NT2/D1 (cell line): ENCODE measurements around the gene ROR2.

Source experiments
- DNase-seq: peaks from one replicate; pipeline ENCODE4 v3.0.0-alpha.2; 2011; ENCODE audit warnings: low read depth, low spot score
- H3K27me3 ChIP-seq: 2 replicates; pipeline ENCODE4 v1.6.0; 2011; ENCODE audit warnings: mild to moderate bottlenecking; ENCODE audit not compliant: insufficient read length, insufficient read depth
- H3K36me3 ChIP-seq: 2 replicates; pipeline ENCODE4 v1.6.1; 2011; ENCODE audit warnings: mild to moderate bottlenecking, low read length, mixed read lengths; ENCODE audit not compliant: insufficient read depth, insufficient read length
- H3K4me1 ChIP-seq: 2 replicates; pipeline ENCODE4 v1.5.1; 2011; ENCODE audit not compliant: insufficient read depth, insufficient read length
- H3K4me3 ChIP-seq: 2 replicates; pipeline ENCODE4 v1.5.1; 2011; ENCODE audit warnings: low read depth; ENCODE audit not compliant: insufficient read length
- H3K9ac ChIP-seq: 2 replicates; pipeline ENCODE4 v1.6.0; 2011; ENCODE audit warnings: low read depth; ENCODE audit not compliant: insufficient read length
- H3K9me3 ChIP-seq: 2 replicates; pipeline ENCODE4 v1.5.1; 2011; ENCODE audit warnings: mild to moderate bottlenecking, low read length; ENCODE audit not compliant: insufficient read depth
- SUZ12 ChIP-seq: IDR thresholded peaks from 2 replicates; pipeline ENCODE4 v1.6.1; 2011; ENCODE audit not compliant: insufficient read length, insufficient read depth; ENCODE audit errors: extremely low read depth
- YY1 ChIP-seq: IDR thresholded peaks from 2 replicates; pipeline ENCODE4 v1.6.1; 2011; ENCODE audit not compliant: insufficient read length, insufficient read depth
- ZNF274 ChIP-seq: IDR thresholded peaks from 2 replicates; pipeline ENCODE4 v1.6.1; 2011; ENCODE audit warnings: mild to moderate bottlenecking, low read depth, low read length

Gene ROR2

DNA sequence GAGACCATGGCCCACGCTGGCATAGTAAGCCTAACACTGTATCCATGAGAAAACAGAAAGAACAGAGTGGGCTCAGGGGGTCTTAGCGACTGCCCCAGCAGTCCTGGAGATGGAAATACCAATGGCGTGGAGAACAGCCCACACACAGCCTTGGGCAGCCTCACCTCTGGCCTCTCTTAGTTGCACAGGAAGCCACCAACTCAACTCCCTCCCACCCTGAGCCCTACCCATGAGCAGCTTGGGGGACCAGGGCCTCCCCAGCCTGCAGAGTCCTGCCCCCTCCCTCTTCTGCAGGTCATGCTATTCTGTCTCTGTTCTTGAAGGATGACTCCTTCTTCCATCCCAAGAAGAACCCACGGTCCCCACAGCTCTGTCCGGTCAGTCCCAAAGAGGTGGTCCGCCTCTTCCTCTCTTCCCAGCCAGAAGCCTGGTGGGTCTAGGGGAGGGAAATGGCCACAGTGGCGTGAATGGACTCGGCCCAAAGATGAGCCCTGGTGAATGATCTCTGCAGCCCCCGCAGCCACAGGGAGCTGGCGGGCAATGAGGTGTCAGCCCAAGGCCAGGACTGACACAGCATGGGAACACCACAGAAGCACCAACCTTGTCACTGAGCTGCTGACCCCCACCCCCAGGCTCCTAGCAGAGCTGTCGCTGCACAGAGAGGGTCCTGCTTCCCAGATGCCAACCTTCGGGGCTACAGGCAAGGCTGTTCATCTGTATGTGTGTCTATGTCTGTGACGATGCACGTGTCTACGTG, 131.2 kb downstream of the ROR2 start:
- TF ChIP-seq SUZ12 (no peak), YY1 (no peak), ZNF274 (no peak)

DNA sequence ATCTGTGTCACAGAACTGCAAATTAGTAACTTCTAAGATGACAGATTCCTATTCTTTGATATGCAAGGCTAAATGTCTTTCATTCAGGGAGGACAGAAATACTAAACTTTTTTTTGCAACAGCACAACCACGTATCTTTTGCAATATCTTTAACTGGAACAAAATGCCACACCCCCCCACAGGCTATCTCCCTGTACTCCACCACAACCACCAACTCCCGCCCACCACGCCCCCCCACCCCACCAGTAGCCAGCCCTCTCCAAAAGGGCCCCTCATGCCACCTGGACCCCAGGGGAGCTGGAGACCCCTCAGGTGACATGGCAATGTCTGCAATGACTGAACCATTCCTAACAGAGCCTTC, 131.8 kb downstream of the ROR2 start:
- no peak for TF ChIP-seq YY1
- TF ChIP-seq SUZ12, result no peak
- TF ChIP-seq ZNF274, result no peak
- no peak for DNase-seq
- H3K9ac ChIP-seq, result peak overlapping the region; percentile 21

More for the DNA sequence above, 131.2 kb downstream of the ROR2 start:
- Histone ChIP-seq H3K9ac (no peak overlapping the region), H3K36me3 (no peaks in the 10 kb centered on the region), H3K9me3 (peaks cover 13% of the 10 kb centered on the region; the same call in 1 of the 2 replicates), H3K4me3 (no peak overlapping the region), H3K4me1 (peaks cover 6% of the 10 kb centered on the region), H3K27me3 (no peaks in the 10 kb centered on the region)
- DNase-seq, result no peak

DNA sequence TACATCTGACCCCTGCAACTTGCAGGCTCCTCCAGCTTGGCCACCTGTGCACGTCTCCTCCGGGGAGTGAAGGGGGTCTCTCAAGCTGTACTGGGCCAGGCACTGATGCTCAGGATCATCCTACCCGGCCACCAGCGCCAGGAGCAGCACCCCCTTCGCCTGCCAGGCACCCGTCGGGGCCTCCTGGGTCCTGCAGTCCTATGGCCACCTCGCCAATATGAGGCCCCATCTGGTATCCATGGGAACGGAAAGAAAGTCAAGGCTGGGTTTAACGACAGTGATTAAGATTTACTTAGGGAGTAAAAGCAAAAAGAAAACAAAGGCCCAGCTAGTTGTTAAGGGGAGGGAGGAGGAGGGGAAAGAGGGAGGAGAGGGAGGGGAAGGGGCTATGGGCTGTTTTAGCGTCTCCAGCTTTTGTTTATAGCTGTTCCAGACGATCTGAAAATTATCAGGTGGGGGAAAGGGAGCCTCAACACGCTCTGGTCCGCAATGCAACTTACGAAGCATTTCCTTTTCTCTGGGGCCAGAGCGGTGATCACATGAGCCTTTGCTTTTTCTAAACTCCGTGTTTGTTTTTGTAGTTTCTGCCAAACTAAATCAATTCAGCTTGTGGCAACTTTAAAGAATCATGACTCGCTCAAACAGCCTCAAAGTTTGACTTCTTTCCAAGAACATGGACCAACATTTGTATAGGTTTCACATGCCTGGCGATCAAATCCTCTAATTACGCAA, 132.4 kb downstream of the ROR2 start:
- Histone ChIP-seq H3K4me3 (no peak overlapping the region), H3K9ac (peak overlapping the region; percentile 21)
- TF ChIP-seq YY1 (no peak), SUZ12 (no peak), ZNF274 (no peak)

More for the DNA sequence above, 131.8 kb downstream of the ROR2 start:
- Histone ChIP-seq H3K4me1 (peaks cover 6% of the 10 kb centered on the region), H3K27me3 (no peaks in the 10 kb centered on the region), H3K4me3 (no peak overlapping the region), H3K36me3 (no peaks in the 10 kb centered on the region), H3K9me3 (peaks cover 13% of the 10 kb centered on the region; the same call in 1 of the 2 replicates)

DNA sequence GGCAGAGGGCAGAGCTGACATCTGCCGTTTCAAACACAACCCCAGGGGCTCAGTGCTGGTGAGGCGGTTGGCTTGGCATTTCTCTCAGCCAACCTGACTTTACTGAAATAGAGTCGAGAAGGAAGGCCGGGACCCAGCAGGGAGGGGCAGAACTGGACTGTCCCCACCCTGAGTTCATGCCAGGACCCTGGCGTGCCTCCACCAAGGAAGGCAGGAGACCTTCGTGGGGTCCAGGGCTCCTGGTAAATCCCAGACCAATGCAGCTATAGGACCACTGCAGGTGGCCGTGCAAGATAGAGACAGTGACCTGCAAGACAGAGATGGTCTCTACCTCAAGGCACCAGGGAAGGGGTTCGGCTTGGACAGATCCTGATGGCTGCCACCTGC, 132.9 kb downstream of the ROR2 start:
- Histone ChIP-seq H3K36me3 (no peaks in the 10 kb centered on the region), H3K27me3 (no peaks in the 10 kb centered on the region), H3K4me1 (peaks cover 6% of the 10 kb centered on the region), H3K4me3 (no peak overlapping the region), H3K9ac (no peak overlapping the region), H3K9me3 (peaks cover 6% of the 10 kb centered on the region; the same call in 1 of the 2 replicates)
- no peak for DNase-seq
- no peak for TF ChIP-seq YY1
- TF ChIP-seq SUZ12, result no peak
- TF ChIP-seq ZNF274, result no peak

More for the DNA sequence above, 132.4 kb downstream of the ROR2 start:
- peak; percentile 40 for DNase-seq
- Histone ChIP-seq H3K4me1 (peaks cover 6% of the 10 kb centered on the region), H3K9me3 (peaks cover 12% of the 10 kb centered on the region; the same call in 1 of the 2 replicates), H3K27me3 (no peaks in the 10 kb centered on the region), H3K36me3 (no peaks in the 10 kb centered on the region)

DNA sequence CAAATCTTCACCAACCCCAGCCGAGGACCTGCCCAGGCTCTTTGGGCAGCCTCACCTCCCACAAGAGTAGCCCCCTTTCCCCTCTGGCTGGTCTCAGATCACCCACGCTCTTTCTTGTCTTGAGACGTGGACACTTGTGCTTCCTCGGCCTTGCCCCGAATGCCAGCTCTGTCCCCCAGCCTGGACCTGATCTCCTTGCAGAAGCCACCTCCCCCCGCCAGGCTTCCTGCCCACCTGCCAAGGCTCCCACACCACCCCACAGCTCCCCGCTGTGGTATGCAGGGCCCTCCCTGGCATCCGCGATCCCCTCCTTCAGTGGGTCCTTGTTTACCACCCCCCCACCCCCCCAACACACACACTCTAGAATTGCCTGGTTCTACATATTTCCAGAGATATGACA, 133.7 kb downstream of the ROR2 start:
- H3K9me3 ChIP-seq, result no peaks in the 10 kb centered on the region
- H3K9ac ChIP-seq, result no peak overlapping the region
- peaks cover 6% of the 10 kb centered on the region for H3K4me1 ChIP-seq
- no peak overlapping the region for H3K4me3 ChIP-seq
- no peak for TF ChIP-seq ZNF274
- no peak for TF ChIP-seq SUZ12
- DNase-seq, result no peak
- H3K27me3 ChIP-seq, result no peaks in the 10 kb centered on the region
- H3K36me3 ChIP-seq, result no peaks in the 10 kb centered on the region

DNA sequence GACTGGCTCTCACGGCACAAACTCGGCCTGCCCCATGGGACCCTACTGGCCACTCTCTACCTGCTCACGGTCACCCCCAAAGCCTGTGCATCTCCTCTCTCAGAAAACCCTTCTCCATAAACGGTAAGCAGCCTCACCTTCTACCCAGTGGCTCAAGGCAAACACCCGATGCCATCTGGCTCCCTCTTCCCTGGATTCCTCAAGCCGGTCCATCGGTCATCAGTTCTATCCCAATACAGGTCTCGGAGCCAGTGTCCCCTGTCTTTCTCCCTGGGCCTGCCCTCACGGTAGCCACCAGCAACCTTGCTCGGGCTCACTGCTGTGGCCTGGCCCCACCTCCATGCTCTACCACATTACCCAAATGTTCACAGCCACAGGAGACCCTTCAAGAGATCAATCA, 134.1 kb downstream of the ROR2 start:
- TF ChIP-seq SUZ12 (no peak), YY1 (no peak), ZNF274 (no peak)
- H3K9me3 ChIP-seq, result no peaks in the 10 kb centered on the region
- no peak overlapping the region for H3K4me3 ChIP-seq
- H3K27me3 ChIP-seq, result no peaks in the 10 kb centered on the region
- H3K36me3 ChIP-seq, result no peaks in the 10 kb centered on the region
- H3K9ac ChIP-seq, result no peak overlapping the region
- H3K4me1 ChIP-seq, result peaks cover 6% of the 10 kb centered on the region
- no peak for DNase-seq

DNA sequence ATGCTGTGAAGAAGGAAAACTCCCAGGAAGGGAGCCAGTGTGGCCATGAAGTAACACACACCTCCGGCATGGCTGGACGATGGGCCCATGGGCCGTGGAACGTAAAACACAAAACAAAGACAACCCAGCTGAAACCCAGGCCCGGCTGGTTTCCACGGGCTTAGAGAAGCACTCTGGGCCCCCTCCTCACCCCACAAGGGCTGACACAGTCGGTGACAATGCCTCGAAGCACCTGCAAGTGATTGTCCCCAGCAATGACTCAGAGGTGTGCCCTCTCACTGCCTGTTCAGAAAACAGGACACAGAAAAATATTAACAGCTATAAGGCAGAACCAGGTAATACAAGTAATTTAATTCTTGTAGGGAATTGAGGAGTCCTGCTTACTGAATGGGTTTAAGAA, 135.3 kb downstream of the ROR2 start:
- H3K4me1 ChIP-seq, result peaks cover 12% of the 10 kb centered on the region
- H3K9me3 ChIP-seq, result no peaks in the 10 kb centered on the region
- no peak for DNase-seq
- no peak overlapping the region for H3K4me3 ChIP-seq
- no peak overlapping the region for H3K9ac ChIP-seq
- TF ChIP-seq YY1, result no peak
- TF ChIP-seq SUZ12, result no peak
- no peak for TF ChIP-seq ZNF274
- no peaks in the 10 kb centered on the region for H3K36me3 ChIP-seq
- no peaks in the 10 kb centered on the region for H3K27me3 ChIP-seq
